BLaER1 treated with 17β-estradiol and CSF1 and Interleukin-3, amounts not matched to agents 10 nM and 100 nM (cell line): ENCODE results near the gene CASP2.
A peak's percentile ranks its signal among the peaks of the same experiment; 100 is the strongest.

ENCODE experiments used
- H3K27ac ChIP-seq, 11 experiments: shearing (Covaris generic); formaldehyde crosslinking; 2 replicates each; pipeline ENCODE4 v1.8.1; 2022
- H3K27me3 ChIP-seq, 11 experiments: shearing (Covaris generic); formaldehyde crosslinking; 2 replicates each; pipeline ENCODE4 v1.8.1; 2022
- H3K36me3 ChIP-seq, 11 experiments: shearing (Covaris generic); formaldehyde crosslinking; 2 replicates each; pipeline ENCODE4 v1.8.1; 2022
- H3K4me1 ChIP-seq, 10 experiments: shearing (Covaris generic); formaldehyde crosslinking; 2 replicates each; pipeline ENCODE4 v1.8.1; 2022
- H3K4me2 ChIP-seq, 11 experiments: shearing (Covaris generic); formaldehyde crosslinking; 2 replicates each; pipeline ENCODE4 v1.8.1; 2022
- H3K4me3 ChIP-seq, 10 experiments: shearing (Covaris generic); formaldehyde crosslinking; 2 replicates each; pipeline ENCODE4 v1.8.1; 2022
- H3K9ac ChIP-seq, 11 experiments: shearing (Covaris generic); formaldehyde crosslinking; 2 replicates each; pipeline ENCODE4 v1.8.1; 2022
- H3K9me3 ChIP-seq, 11 experiments: shearing (Covaris generic); formaldehyde crosslinking; replicated peaks in 1 of 11; 2 replicates each; pipeline ENCODE4 v1.8.1; 2022
- H4K20me1 ChIP-seq, 11 experiments: shearing (Covaris generic); formaldehyde crosslinking; 2 replicates each; pipeline ENCODE4 v1.8.1; 2022
- Cebpa-rat ChIP-seq, 11 experiments: shearing (Covaris generic); IDR thresholded peaks; 2 replicates each; pipeline ENCODE4 v1.8.1; 2022

Gene CASP2

DNA sequence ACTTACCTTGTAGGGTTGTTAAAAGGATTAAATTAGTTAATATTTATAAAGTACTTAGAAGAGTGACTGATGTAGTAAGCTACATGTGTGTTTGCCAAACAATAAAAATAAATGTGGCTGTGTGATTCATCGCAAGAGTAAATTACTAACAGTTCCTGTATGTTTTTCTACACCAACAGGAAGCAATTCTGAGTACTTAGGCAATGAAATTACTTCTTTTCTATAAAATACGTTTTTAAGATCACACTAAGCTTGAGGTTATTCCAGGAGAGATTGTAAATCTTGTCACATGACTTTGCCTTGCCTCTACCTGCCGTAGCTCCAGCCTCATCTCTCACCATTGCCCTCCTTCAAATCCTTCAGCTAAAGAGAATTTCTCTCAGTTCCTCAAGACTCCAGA is 43.0 kb upstream of the CASP2 start:
- Histone ChIP-seq H3K4me1 (peaks cover 5 to 100% (median 38%) of the 10 kb centered on the region in 10 experiments), H3K36me3 (peaks cover 0 to 8% (median 0%) of the 10 kb centered on the region in 11 experiments; a peak in 2 of 22 replicates), H3K27me3 (no peaks in the 10 kb centered on the region), H3K9ac (peak overlapping the region in 2 of 11 experiments; percentile 35 to 41; a peak in 3 of 22 replicates), H3K9me3 (peaks cover 5 to 24% (median 15%) of the 10 kb centered on the region in 11 experiments; a peak in 20 of 22 replicates), H3K4me3 (peak overlapping the region in 1 of 10 experiments; percentile 20; a peak in 1 of 20 replicates), H3K4me2 (peak overlapping the region in 6 of 11 experiments; percentile 33 to 100 (median 76); a peak in 12 of 22 replicates), H4K20me1 (no peaks in the 10 kb centered on the region), H3K27ac (peak overlapping the region in 4 of 11 experiments; percentile 53 to 78 (median 65); a peak in 7 of 22 replicates)
- no peak for TF ChIP-seq Cebpa-rat (IDR thresholded peaks at IDR 0.05)

- H3K4me2 ChIP-seq, result peak overlapping the region in 3 of 11 experiments; percentile 67 to 98 (median 84); a peak in 2 of 22 replicates
- H3K4me3 ChIP-seq, result no peak overlapping the region
- H3K36me3 ChIP-seq, result peaks cover 0 to 8% (median 0%) of the 10 kb centered on the region in 11 experiments; a peak in 2 of 22 replicates
- H3K4me1 ChIP-seq, result peaks cover 24 to 100% (median 48%) of the 10 kb centered on the region in 10 experiments
- peaks cover 10 to 38% (median 23%) of the 10 kb centered on the region in 11 experiments; a peak in 20 of 22 replicates for H3K9me3 ChIP-seq
- no peaks in the 10 kb centered on the region for H4K20me1 ChIP-seq
- no peaks in the 10 kb centered on the region for H3K27me3 ChIP-seq
- TF ChIP-seq Cebpa-rat (IDR thresholded peaks at IDR 0.05), result no peak
- H3K27ac ChIP-seq, result 0 out of 22 replicates have a peak overlapping the region, but pooled peaks of 1 of the 11 experiments have one; percentile 17
- H3K9ac ChIP-seq, result no peak overlapping the region
Measured at GRCh38 chr7:143247372-143247771, 40.8 kb upstream of the CASP2 start.

GRCh38 chr7:143248761-143249354 is 39.3 kb upstream of the CASP2 start:
- peak overlapping the region in 5 of 11 experiments; percentile 2 to 68 (median 11); a peak in 6 of 22 replicates for H3K27ac ChIP-seq
- H3K4me1 ChIP-seq, result peaks cover 23 to 97% (median 47%) of the 10 kb centered on the region in 10 experiments
- H3K4me2 ChIP-seq, result peak overlapping the region in 5 of 11 experiments; percentile 26 to 77 (median 66); a peak in 10 of 22 replicates
- peaks cover 15 to 51% (median 36%) of the 10 kb centered on the region in 11 experiments; a peak in 20 of 22 replicates for H3K9me3 ChIP-seq
- no peak overlapping the region for H3K9ac ChIP-seq
- no peaks in the 10 kb centered on the region for H3K27me3 ChIP-seq
- peaks cover 0 to 10% (median 0%) of the 10 kb centered on the region in 11 experiments; a peak in 2 of 22 replicates for H3K36me3 ChIP-seq
- no peak for TF ChIP-seq Cebpa-rat (IDR thresholded peaks at IDR 0.05)
- no peaks in the 10 kb centered on the region for H4K20me1 ChIP-seq
- 0 out of 20 replicates have a peak overlapping the region, but pooled peaks of 1 of the 10 experiments have one; percentile 3 for H3K4me3 ChIP-seq

GRCh38 chr7:143250199-143250598 is 38.0 kb upstream of the CASP2 start:
- H3K9me3 ChIP-seq, result peaks cover 15 to 57% (median 42%) of the 10 kb centered on the region in 11 experiments; a peak in 20 of 22 replicates
- no peaks in the 10 kb centered on the region for H3K27me3 ChIP-seq
- H3K36me3 ChIP-seq, result peaks cover 0 to 10% (median 0%) of the 10 kb centered on the region in 11 experiments; a peak in 2 of 22 replicates
- H3K4me1 ChIP-seq, result peaks cover 26 to 93% (median 41%) of the 10 kb centered on the region in 10 experiments
- H4K20me1 ChIP-seq, result no peaks in the 10 kb centered on the region
- H3K9ac ChIP-seq, result peak overlapping the region in 4 of 11 experiments; percentile 3 to 30 (median 22); a peak in 7 of 22 replicates
- peak overlapping the region; percentile 39 to 73 (median 60) for H3K4me2 ChIP-seq
- peak overlapping the region in 10 of 11 experiments; percentile 41 to 74 (median 68); a peak in 21 of 22 replicates for H3K27ac ChIP-seq
- no peak overlapping the region for H3K4me3 ChIP-seq
- TF ChIP-seq Cebpa-rat (IDR thresholded peaks at IDR 0.05), result no peak

- peak overlapping the region in 10 of 11 experiments; percentile 42 to 74 (median 68); a peak in 20 of 22 replicates for H3K27ac ChIP-seq
- H3K36me3 ChIP-seq, result peaks cover 0 to 8% (median 0%) of the 10 kb centered on the region in 11 experiments; a peak in 2 of 22 replicates
- peaks cover 10 to 52% (median 42%) of the 10 kb centered on the region in 11 experiments; a peak in 19 of 22 replicates for H3K9me3 ChIP-seq
- TF ChIP-seq Cebpa-rat (IDR thresholded peaks at IDR 0.05), result no peak
- H3K4me2 ChIP-seq, result peak overlapping the region; percentile 40 to 73 (median 62); a peak in 19 of 22 replicates
- H3K4me1 ChIP-seq, result peaks cover 32 to 93% (median 42%) of the 10 kb centered on the region in 10 experiments
- H3K4me3 ChIP-seq, result no peak overlapping the region; a peak in 1 of 20 replicates
- H3K9ac ChIP-seq, result peak overlapping the region in 1 of 11 experiments; percentile 33; a peak in 2 of 22 replicates
- no peaks in the 10 kb centered on the region for H3K27me3 ChIP-seq
- no peaks in the 10 kb centered on the region for H4K20me1 ChIP-seq
Measured at GRCh38 chr7:143250822-143251221, 37.3 kb upstream of the CASP2 start.

DNA sequence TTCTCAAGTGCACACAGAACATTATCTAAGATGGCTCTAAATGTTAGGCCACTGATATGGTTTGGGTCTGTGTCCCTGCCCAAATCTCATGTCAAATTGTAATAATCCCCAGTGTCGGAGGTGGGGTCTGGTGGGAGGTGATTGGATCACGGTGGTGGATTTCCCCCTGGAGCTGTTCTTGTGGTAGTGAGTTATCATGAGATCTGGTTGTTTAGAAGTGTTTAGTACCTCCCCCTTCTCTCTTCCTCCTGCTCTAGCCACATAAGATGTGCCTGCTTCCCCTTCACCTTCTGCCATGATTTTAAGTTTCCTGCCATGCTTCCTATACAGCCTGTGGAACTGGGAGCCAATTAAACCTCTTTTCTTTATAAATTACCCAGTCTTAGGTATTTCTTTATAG is 36.1 kb upstream of the CASP2 start:
- no peak for TF ChIP-seq Cebpa-rat (IDR thresholded peaks at IDR 0.05)
- no peaks in the 10 kb centered on the region for H4K20me1 ChIP-seq
- H3K4me2 ChIP-seq, result peak overlapping the region; percentile 40 to 73 (median 62); a peak in 20 of 22 replicates

GRCh38 chr7:143255564-143255963 is 32.6 kb upstream of the CASP2 start:
- Histone ChIP-seq H3K27ac (peak overlapping the region in 2 of 11 experiments; percentile 19 to 22; a peak in 4 of 22 replicates), H3K36me3 (0 out of 22 replicates have a peak, but pooled peaks cover 0 to 5% (median 0%) of the 10 kb centered on the region in 11 experiments), H3K4me1 (peaks cover 39 to 78% (median 50%) of the 10 kb centered on the region in 10 experiments), H3K4me3 (no peak overlapping the region), H3K27me3 (no peaks in the 10 kb centered on the region), H3K9me3 (peaks cover 10 to 32% (median 24%) of the 10 kb centered on the region in 11 experiments; a peak in 18 of 22 replicates), H4K20me1 (no peaks in the 10 kb centered on the region), H3K9ac (0 out of 22 replicates have a peak overlapping the region, but pooled peaks of 1 of the 11 experiments have one; percentile 1), H3K4me2 (peak overlapping the region; percentile 39 to 57 (median 48); a peak in 20 of 22 replicates)
- no peak for TF ChIP-seq Cebpa-rat (IDR thresholded peaks at IDR 0.05)

More for the DNA sequence above, 36.1 kb upstream of the CASP2 start:
- Histone ChIP-seq H3K27ac (peak overlapping the region in 9 of 11 experiments; percentile 42 to 74 (median 68); a peak in 16 of 22 replicates), H3K9me3 (peaks cover 10 to 48% (median 40%) of the 10 kb centered on the region in 11 experiments; a peak in 19 of 22 replicates), H3K9ac (no peak overlapping the region), H3K4me1 (peaks cover 40 to 93% (median 52%) of the 10 kb centered on the region in 10 experiments), H3K36me3 (peaks cover 0 to 8% (median 0%) of the 10 kb centered on the region in 11 experiments; a peak in 2 of 22 replicates), H3K27me3 (no peaks in the 10 kb centered on the region), H3K4me3 (no peak overlapping the region)

DNA sequence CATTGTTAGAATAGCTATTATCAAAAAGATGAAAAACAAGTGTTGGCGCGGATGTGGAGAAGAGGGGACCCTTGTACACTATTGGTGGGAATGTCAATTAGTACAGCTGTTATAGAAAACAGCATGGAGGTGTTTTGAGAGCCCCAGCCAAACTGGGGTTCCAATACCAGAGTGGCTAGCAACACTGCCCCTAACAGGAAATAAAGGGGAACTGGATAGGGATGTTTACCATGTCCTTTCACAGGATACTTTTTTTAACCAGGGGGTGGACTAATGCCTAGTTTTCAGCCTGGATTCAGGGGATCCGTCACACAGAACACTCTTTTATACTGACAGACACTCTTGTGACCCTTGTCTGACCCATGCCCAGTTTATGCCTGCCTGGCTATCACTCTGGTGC is 31.8 kb upstream of the CASP2 start:
- no peak overlapping the region for H3K4me3 ChIP-seq
- no peak for TF ChIP-seq Cebpa-rat (IDR thresholded peaks at IDR 0.05)
- H3K36me3 ChIP-seq, result 0 out of 22 replicates have a peak, but pooled peaks cover 0 to 5% (median 0%) of the 10 kb centered on the region in 11 experiments
- no peaks in the 10 kb centered on the region for H4K20me1 ChIP-seq
- peak overlapping the region in 1 of 11 experiments; percentile 36; a peak in 2 of 22 replicates for H3K27ac ChIP-seq
- H3K4me1 ChIP-seq, result peaks cover 36 to 70% (median 43%) of the 10 kb centered on the region in 10 experiments
- no peaks in the 10 kb centered on the region for H3K27me3 ChIP-seq
- peaks cover 10 to 31% (median 24%) of the 10 kb centered on the region in 11 experiments; a peak in 18 of 22 replicates for H3K9me3 ChIP-seq
- H3K4me2 ChIP-seq, result peak overlapping the region in 9 of 11 experiments; percentile 4 to 57 (median 48); a peak in 15 of 22 replicates
- H3K9ac ChIP-seq, result no peak overlapping the region
